Myocyte (in vitro differentiated cells): Measurements from ENCODE around the gene COX8A. TPM values are rescaled to one million over a fixed set of nuclear protein-coding genes. Genes with fewer than 3 reads are reported as not detected.

Experiments
- DNase-seq: peaks from one replicate; pipeline ENCODE4 v3.0.0-alpha.2; 2012; ENCODE audit warnings: low read depth
- total RNA-seq: library from RNA; depleted of rRNA; stranded (reverse); fragments of >200 nt; gene quantifications from 2 replicates; pipeline ENCODE4 v1.2.3, GENCODE V29; 2014

Gene COX8A
- total RNA-seq, 1 donor from 2014 or later, result 396 TPM

DNA sequence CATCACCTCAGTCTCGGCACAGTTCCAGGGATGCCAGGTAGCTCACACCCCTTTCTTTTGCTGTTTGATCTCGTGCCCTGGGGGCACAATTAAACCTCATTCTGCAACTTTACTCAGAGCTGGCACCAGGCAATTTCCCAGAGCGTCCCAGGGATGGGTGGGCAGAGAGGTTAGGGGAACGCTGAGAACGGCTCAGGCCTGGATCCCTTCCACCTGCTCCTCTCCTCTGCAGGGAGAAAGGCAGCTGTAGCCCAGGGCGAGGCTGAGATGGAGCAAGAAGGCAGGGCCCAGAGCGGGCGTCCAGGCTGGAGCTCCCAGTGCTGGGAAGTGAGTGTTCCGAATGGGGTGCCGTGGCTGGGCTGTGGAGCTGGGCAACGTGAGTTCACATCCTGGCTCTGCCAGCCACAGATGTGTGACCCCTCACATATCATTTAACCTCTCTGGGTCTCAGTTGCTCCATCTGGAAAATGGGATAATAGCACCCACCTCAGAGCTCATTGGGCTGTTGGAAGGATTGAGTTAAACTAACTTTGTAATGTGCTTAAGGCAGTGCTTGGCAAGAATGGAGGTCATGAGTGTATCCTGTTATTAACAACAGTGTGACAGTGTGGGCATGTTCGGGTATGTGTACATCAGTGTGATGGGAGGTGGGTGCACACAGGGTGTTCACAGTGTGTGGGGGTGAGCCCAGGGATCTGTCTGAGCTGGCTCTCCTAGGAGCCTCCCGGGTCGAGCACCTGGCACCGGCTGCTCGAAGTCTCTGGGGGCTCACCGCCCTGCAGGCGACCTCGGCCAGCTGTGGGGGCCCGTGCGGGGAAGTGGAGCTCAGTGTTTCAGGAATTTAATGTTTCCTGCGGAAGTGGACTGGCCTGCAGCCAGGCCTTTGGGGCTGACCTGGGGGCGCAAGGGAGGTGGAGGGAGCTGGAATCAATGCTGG lies 27.3 kb downstream of the COX8A start:
- DNase-seq, result no peak

DNA sequence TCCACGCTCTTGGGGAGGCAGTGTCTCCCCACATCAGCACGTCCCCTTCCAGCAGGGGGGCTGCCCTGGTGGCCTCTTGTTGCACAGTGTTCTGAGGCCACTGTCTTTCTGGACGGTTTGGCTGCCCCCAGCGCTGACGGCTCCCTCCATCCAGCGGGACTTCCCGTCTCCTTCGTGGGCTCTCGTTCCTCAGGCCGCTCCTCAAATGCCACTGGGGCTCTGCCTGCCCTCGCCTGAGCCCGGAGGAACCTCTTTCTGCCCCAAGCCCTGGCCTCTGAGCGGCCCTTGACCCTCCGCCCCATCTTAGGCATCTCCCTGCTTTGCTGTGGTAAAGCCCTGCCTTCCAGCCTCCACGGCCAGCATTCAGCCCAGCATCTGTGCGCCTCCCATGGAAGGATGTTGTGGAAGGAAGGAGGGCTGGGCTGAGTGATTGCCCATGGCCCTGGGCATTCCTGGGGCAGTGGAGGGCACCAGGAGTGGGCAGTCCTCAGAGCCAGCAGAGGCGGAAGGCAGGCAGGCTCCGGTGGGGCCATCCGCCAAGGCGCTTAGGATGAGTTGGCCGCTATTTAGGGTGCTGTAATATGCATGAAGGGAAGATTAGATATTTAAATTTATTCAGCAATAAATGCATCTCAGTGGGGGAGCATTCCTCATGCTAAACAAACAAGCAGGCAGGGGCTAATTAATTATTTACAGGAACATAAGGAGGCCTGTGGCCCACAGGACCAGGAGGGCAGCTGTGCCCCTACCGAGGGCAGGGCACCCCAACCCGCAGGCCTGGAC lies 29.6 kb downstream of the COX8A start:
- DNase-seq, result no peak

- no peak for DNase-seq
Measured at GRCh38 chr11:64004590-64004984, 30.2 kb downstream of the COX8A start.

DNA sequence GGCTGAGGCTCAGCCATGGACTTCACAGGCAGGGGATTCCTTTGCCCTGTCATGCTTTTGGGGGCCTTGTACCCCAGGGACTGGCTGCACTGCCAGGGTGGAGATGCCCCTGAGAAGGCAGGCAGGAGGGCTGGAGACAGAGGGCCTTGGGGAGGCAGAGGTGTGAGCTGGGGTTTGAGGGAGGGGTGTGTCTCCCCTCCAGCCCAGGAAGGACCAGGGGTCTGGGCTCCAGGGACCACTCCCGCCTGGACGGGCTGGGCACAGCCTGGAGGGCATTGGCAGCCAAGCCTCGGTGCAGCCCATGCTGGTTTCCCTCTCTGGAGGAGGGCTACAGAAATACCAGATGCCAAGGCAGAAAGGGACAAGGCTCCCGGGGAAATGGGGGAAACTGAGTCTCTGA lies 31.3 kb downstream of the COX8A start:
- DNase-seq, result no peak

- peak; percentile 51 for DNase-seq
Measured at GRCh38 chr11:64006398-64006797, 32.0 kb downstream of the COX8A start.

DNA sequence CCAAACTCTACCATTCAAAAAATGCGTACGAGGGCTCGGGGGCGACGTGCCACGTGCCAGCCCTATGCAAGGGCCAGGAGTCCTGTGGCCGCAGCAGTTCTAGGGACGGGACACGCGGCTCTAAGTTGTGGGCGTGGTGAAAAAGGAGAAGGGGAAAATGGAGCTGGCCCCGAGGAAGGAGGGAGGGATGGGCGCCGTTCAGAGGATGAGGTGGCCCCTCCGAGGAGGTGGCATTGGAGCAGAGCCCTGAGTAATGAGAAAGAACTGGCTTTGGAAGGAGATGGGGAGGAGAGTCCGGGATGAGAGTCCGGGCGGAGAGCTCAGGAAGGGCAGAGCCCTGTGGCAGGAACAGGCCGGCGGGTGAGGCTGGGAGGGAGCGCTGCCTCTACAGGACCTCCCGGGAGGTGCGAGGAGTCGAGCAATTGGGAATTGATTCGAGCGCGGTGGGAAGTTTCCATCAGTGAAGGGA lies 32.8 kb downstream of the COX8A start:
- peak; percentile 26 for DNase-seq

- DNase-seq, result peak; percentile 73
Measured at GRCh38 chr11:64007629-64008282, 33.3 kb downstream of the COX8A start.

- DNase-seq, result no peak
Measured at GRCh38 chr11:64008283-64008913, 34.0 kb downstream of the COX8A start.

GRCh38 chr11:64008914-64009633 lies 34.7 kb downstream of the COX8A start:
- no peak for DNase-seq

- no peak for DNase-seq
Measured at GRCh38 chr11:64009710-64010109, 35.3 kb downstream of the COX8A start.

DNA sequence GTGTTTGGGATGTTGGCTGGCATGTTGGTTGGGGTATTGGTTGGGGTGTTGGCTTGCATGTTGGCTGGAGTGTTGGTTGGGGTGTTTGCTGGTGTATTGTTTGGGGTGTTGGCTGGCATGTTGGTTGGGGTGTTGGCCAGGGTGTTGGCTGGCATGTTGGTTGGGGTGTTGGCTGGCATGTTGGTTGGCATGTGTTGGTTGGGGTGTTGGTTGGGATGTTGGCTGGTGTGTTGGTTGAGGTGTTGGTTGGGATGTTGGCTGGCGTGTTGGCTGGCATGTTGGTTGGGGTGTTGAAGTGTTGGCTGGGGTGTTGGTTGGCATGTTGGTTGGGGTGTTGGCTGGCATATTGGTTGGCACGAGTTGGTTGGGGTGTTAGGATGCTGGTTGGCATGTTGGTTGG lies 36.4 kb downstream of the COX8A start:
- DNase-seq, result no peak

DNA sequence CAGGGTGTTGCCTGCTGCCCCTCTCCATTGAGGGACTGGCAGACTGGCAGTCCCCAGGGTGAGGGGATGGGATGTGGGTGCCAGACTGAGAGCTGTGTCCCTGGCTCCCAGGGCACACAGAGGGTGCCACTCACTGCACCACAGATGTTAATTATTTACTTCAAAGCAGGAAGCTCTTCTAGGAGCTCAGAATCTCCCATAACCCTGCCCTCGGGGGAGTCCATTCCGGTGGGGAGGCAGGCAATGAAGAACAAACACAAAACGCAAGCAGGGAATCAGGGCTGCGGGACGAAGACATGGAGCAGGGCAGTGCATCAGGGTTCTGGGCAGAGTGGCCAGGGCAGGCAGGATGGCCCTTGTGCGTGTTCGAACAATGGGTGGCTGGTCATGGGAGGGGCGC lies 37.0 kb downstream of the COX8A start:
- no peak for DNase-seq

DNA sequence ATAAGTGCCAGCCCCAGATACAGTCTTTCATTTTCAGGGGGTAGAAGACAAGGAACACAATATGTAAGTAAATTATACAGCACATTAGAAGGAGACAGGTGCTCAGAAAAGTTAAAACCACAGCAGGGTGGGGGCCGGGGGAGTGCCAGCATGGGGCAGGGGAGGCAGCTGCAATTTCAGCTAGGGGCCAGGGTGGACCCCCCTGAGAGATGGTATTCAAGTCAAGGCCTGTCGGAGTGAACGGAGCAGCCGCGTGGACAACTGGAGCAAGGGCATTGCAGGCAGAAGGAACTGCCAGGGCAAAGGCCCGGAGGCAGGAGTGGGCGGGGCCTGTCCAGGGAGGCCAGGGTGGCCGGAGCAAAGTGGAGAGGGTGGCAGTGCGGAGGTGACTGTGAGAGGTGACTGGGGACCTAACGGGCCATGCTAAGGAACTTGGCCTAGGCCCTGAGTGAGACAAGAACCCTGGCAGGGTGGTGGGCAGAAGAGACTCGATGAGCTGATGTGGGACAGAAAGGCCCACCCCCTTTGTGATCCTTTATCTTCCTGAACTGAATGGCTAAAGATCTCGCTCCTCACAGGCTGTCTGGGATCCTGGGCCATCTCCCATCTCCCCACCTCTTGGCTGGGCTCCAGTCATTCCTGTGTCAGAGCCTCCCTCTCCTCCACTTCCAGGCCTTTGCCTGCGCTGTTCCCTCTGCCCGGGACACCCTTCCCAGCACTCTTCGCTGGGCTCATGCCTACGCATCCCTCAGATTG lies 38.9 kb downstream of the COX8A start:
- peak; percentile 46 for DNase-seq

- DNase-seq, result no peak
Measured at GRCh38 chr11:64014356-64014755, 39.9 kb downstream of the COX8A start.

DNA sequence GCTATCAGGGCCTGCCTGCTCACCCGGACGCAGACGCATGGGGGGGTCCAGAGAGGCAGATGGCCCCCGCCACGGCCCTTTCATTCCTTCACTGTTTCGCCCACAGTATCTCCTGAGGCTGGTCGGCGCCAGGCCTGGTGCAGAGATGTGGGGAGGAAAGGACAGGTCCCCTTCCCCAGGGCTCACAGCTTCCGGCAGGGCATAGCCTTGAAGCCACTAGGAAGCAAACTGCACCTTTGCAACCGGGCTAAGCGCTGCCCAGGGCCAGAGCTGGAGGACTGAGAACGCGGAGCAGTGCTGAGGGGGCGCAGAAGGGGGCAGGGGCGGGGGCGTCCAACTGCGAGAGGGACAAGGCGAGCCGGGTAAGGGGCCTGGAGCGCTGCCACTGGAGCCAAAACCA lies 41.1 kb downstream of the COX8A start:
- DNase-seq, result no peak

GRCh38 chr11:64015935-64016845 lies 41.8 kb downstream of the COX8A start:
- DNase-seq, result no peak

GRCh38 chr11:64017945-64018224 lies 43.5 kb downstream of the COX8A start:
- no peak for DNase-seq

DNA sequence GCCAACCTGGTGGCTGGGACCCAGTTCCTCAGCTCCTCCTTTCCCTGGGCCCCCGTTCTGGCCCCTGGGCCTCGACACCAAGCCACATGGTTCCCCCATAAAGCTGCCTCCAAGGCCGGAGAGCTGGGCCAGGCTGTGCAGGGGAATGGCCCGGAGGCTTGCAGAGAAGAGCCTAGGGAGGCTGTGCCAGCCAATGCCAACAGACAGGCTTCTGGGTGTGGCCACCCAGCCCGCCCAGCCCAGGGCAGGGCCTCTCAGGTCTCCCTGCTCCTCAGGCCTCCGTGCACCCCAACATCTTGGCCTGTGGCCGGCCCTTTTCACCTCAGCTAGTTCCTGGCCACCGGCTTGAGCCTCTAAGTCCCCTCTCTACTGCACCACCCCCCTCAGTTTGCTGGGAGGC lies 43.9 kb downstream of the COX8A start:
- no peak for DNase-seq
